ENCODE measurements around the gene MICU1. TPM values are rescaled to one million over a fixed set of nuclear protein-coding genes. Genes with fewer than 3 reads are reported as not detected.

The MICU1 gene
- polyA plus RNA-seq, 1 of the 3 experiments (the other 2 are of a cell fraction) = 24.6 TPM

GRCh38 chr10:72484521-72484920 is 141.4 kb downstream of the MICU1 start:
- WGBS (ENCODE audit: low lambda C conversion rate) = 96% methylated on average over 3 of the region's 3 CpGs
- CTCF ChIA-PET = interaction anchor here (0.6 kb wide), 1 partner anchor 76 kb away, joined by 3 read pairs; no protein-coding TSS in a partner anchor

GRCh38 chr10:72483471-72483870 is 142.4 kb downstream of the MICU1 start:
- CTCF ChIA-PET = no interaction called here
- Histone ChIP-seq H2AFZ (ENCODE audit: low read depth) (no peak overlapping the region), H3F3A (replicated peaks; ENCODE audit: insufficient read depth) (no peaks in the 10 kb centered on the region), H3K27me3 (ENCODE audit: insufficient read depth) (no peaks in the 10 kb centered on the region), H3K9me2 (no peaks in the 10 kb centered on the region), H3K79me2 (ENCODE audit: insufficient read depth) (no peaks in the 10 kb centered on the region), H3K9me3 (no peaks in the 10 kb centered on the region), H3K36me3 (replicated peaks in 1 of 2; ENCODE audit: control insufficient read depth in 1 of 2, insufficient read depth in 2 of 2, low read length in 1 of 2) (no peaks in the 10 kb centered on the region), H4K20me1 (ENCODE audit: insufficient read depth) (no peaks in the 10 kb centered on the region), H3K9ac (no peak overlapping the region), H3K27ac (ENCODE audit: low read depth in 2 of 2, low read length in 1 of 2) (no peak overlapping the region), H3K4me1 (ENCODE audit: control insufficient read depth in 1 of 2, insufficient read depth in 2 of 2, low read depth in 1 of 2, low read length in 1 of 2) (no peaks in the 10 kb centered on the region), H3K4me2 (no peak overlapping the region), H3K4me3 (ENCODE audit: low read depth in 2 of 2, low read length in 1 of 2) (no peak overlapping the region)
- POLR2A ChIA-PET = no interaction called here
- DNase-seq = no peak
- 86% methylated on average over 6 of the region's 6 CpGs for WGBS (ENCODE audit: low lambda C conversion rate)
- TF ChIP-seq TCF12 (IDR thresholded peaks at IDR 0.05) (no peak), RCOR1 (IDR thresholded peaks at IDR 0.05; ENCODE audit: low read length) (no peak), SIN3A (IDR thresholded peaks at IDR 0.05; ENCODE audit: borderline replicate concordance, low read depth, low read length) (no peak), TEAD4 (IDR thresholded peaks at IDR 0.05; ENCODE audit: borderline replicate concordance, insufficient read depth) (no peak), NRF1 (IDR thresholded peaks at IDR 0.05; ENCODE audit: low read depth, low read length) (no peak), CHD2 (IDR thresholded peaks at IDR 0.05; ENCODE audit: low read length, partially characterized antibody) (no peak), NFIC (IDR thresholded peaks at IDR 0.05; ENCODE audit: borderline replicate concordance) (no peak), MXI1 (IDR thresholded peaks at IDR 0.05; ENCODE audit: low read depth, low read length) (no peak), RFX5 (IDR thresholded peaks at IDR 0.05; ENCODE audit: low read length) (no peak), JUND (IDR thresholded peaks at IDR 0.05) (no peak), FOSL2 (IDR thresholded peaks at IDR 0.05; ENCODE audit: borderline replicate concordance, low read depth) (no peak), RXRA (IDR thresholded peaks at IDR 0.05; ENCODE audit: borderline replicate concordance, low read depth) (no peak), MAX (IDR thresholded peaks at IDR 0.05; ENCODE audit: low read depth) (no peak), FOXM1 (IDR thresholded peaks at IDR 0.05; ENCODE audit: low read depth) (no peak), REST (IDR thresholded peaks at IDR 0.05; ENCODE audit: low read depth, low read length) (no peak)

More at GRCh38 chr10:72484521-72484920, 141.4 kb downstream of the MICU1 start:
- DNase-seq = no peak
- POLR2A ChIA-PET = no interaction called here
- Histone ChIP-seq H3K9me2 (no peaks in the 10 kb centered on the region), H4K20me1 (ENCODE audit: insufficient read depth) (no peaks in the 10 kb centered on the region), H3K27ac (ENCODE audit: low read depth in 2 of 2, low read length in 1 of 2) (no peak overlapping the region), H3K9me3 (no peaks in the 10 kb centered on the region), H3K4me2 (no peak overlapping the region), H3K4me3 (ENCODE audit: low read depth in 2 of 2, low read length in 1 of 2) (no peak overlapping the region), H3K27me3 (ENCODE audit: insufficient read depth) (no peaks in the 10 kb centered on the region), H3K79me2 (ENCODE audit: insufficient read depth) (no peaks in the 10 kb centered on the region), H3K4me1 (ENCODE audit: control insufficient read depth in 1 of 2, insufficient read depth in 2 of 2, low read depth in 1 of 2, low read length in 1 of 2) (no peaks in the 10 kb centered on the region), H2AFZ (ENCODE audit: low read depth) (no peak overlapping the region), H3K36me3 (replicated peaks in 1 of 2; ENCODE audit: control insufficient read depth in 1 of 2, insufficient read depth in 2 of 2, low read length in 1 of 2) (no peaks in the 10 kb centered on the region), H3K9ac (no peak overlapping the region), H3F3A (replicated peaks; ENCODE audit: insufficient read depth) (no peaks in the 10 kb centered on the region)
- TF ChIP-seq MXI1 (IDR thresholded peaks at IDR 0.05; ENCODE audit: low read depth, low read length) (no peak), FOSL2 (IDR thresholded peaks at IDR 0.05; ENCODE audit: borderline replicate concordance, low read depth) (no peak), YY1 (IDR thresholded peaks at IDR 0.05; ENCODE audit: low read depth) (no peak), GATA2 (CRISPR knock-in tag; IDR thresholded peaks at IDR 0.05) (no peak), SIN3A (IDR thresholded peaks at IDR 0.05; ENCODE audit: borderline replicate concordance, low read depth, low read length) (no peak), NFIC (IDR thresholded peaks at IDR 0.05; ENCODE audit: borderline replicate concordance) (no peak), MAX (IDR thresholded peaks at IDR 0.05; ENCODE audit: low read depth) (no peak), EP300 (IDR thresholded peaks at IDR 0.05; ENCODE audit: borderline replicate concordance in 1 of 2, low read depth in 1 of 2, low read length in 1 of 2) (no peak), CTCF (IDR thresholded peaks at IDR 0.05) (no peak), SMC3 (IDR thresholded peaks at IDR 0.05; ENCODE audit: low read depth, low read length) (no peak), NRF1 (IDR thresholded peaks at IDR 0.05; ENCODE audit: low read depth, low read length) (no peak), TEAD4 (IDR thresholded peaks at IDR 0.05; ENCODE audit: borderline replicate concordance, insufficient read depth) (no peak), JUND (IDR thresholded peaks at IDR 0.05) (no peak), FOXJ3 (CRISPR knock-in tag; IDR thresholded peaks at IDR 0.05) (no peak), EZH2phosphoT487 (IDR thresholded peaks at IDR 0.05; ENCODE audit: borderline replicate concordance, low read depth) (no peak)
